PC-9 (cell line): ENCODE data around the gene ANO1. TPM values are rescaled to one million over a fixed set of nuclear protein-coding genes. Genes with fewer than 3 reads are reported as not detected.

Experiments
- BruUV-seq: library from RNA; stranded (reverse); fragments of 400-500 nt; replicated peaks from 2 replicates; lab custom pipeline; 2021; lab: Mats Ljungman, UMichigan
- CTCF ChIA-PET: fragments of 300-600 bp; sonication (Branson Sonifier 250); formaldehyde crosslinking; loops from one replicate; lab custom pipeline; 2022; ENCODE audit warnings: antibody characterized with exemption; lab: Charles Lee
- POLR2A ChIA-PET: fragments of 300-600 bp; sonication (Branson Sonifier 250); formaldehyde crosslinking; loops from one replicate; lab custom pipeline; 2022; ENCODE audit warnings: antibody characterized with exemption; ENCODE audit not compliant: unreplicated experiment; lab: Charles Lee
- DNase-seq, 2 experiments: peaks; one replicate each; pipeline versions ENCODE4 v3.0.0 to v3.0.0-alpha.2; 2015 to 2022; ENCODE audit warnings: mixed read lengths in 1 of 2
- H2AFZ ChIP-seq: fragments of 200-600 bp; sonication (generic); 2 replicates; pipeline ENCODE4 v1.8.1; 2017; ENCODE audit warnings: antibody characterized with exemption
- H3F3A ChIP-seq: fragments of 200-600 bp; sonication (generic); 2 replicates; pipeline ENCODE4 v1.8.1; 2017; ENCODE audit warnings: antibody characterized with exemption, mild to moderate bottlenecking, low read depth; ENCODE audit not compliant: insufficient read depth
- H3K27ac ChIP-seq: fragments of 200-600 bp; sonication (generic); 2 replicates; pipeline ENCODE4 v1.6.1; 2016; ENCODE audit warnings: mixed run types
- H3K27me3 ChIP-seq: fragments of 200-600 bp; sonication (generic); 2 replicates; pipeline ENCODE4 v1.6.1; 2016; ENCODE audit warnings: low read depth, mixed run types; ENCODE audit not compliant: insufficient read depth
- H3K36me3 ChIP-seq: fragments of 200-600 bp; sonication (generic); 2 replicates; pipeline ENCODE4 v1.6.1; 2016; ENCODE audit warnings: low read depth, mixed run types
- H3K4me1 ChIP-seq: fragments of 200-600 bp; sonication (generic); replicated peaks from 2 replicates; pipeline ENCODE4 v1.6.1; 2016; ENCODE audit warnings: mixed run types; ENCODE audit not compliant: insufficient read depth
- H3K4me2 ChIP-seq: fragments of 200-600 bp; sonication (generic); 2 replicates; pipeline ENCODE4 v1.6.1; 2017; ENCODE audit warnings: mixed run types
- H3K4me3 ChIP-seq: fragments of 200-600 bp; sonication (generic); 2 replicates; pipeline ENCODE4 v1.6.1; 2016; ENCODE audit warnings: mixed run types
- H3K79me2 ChIP-seq: fragments of 200-600 bp; sonication (generic); 2 replicates; pipeline ENCODE4 v1.6.1; 2017; ENCODE audit warnings: low read depth, mixed run types
- H3K9me2 ChIP-seq: fragments of 200-600 bp; sonication (generic); 2 replicates; pipeline ENCODE4 v1.8.1; 2017; ENCODE audit warnings: mild to moderate bottlenecking; ENCODE audit not compliant: insufficient read depth
- H3K9me3 ChIP-seq: fragments of 200-600 bp; sonication (generic); 2 replicates; pipeline ENCODE4 v1.8.1; 2016; ENCODE audit warnings: low read depth; ENCODE audit not compliant: insufficient read depth
- H4K20me1 ChIP-seq: fragments of 200-600 bp; sonication (generic); 2 replicates; pipeline ENCODE4 v1.8.1; 2017; ENCODE audit not compliant: insufficient read depth
- EZH2 ChIP-seq: fragments of 200-600 bp; sonication (generic); IDR thresholded peaks from 2 replicates; pipeline ENCODE4 v1.8.0; 2017; ENCODE audit warnings: antibody characterized with exemption, low read depth
- intact Hi-C: fragments of 100-400 bp; cut with micrococcal nuclease; formaldehyde crosslinking; loops from one replicate; pipeline ENCODE4 v1.10.0; 2022; ENCODE audit not compliant: unreplicated experiment
- total RNA-seq: library from RNA; stranded (reverse); gene quantifications from 2 replicates; pipeline ENCODE4 v1.2.3, GENCODE V29; 2021
- TF ChIP-seq, protein P1 (sequence below): fragments of 200-600 bp; sonication (generic); conservative IDR thresholded peaks from 2 replicates; pipeline ENCODE4 v1.6.1; 2017; ENCODE audit warnings: mixed run types, antibody characterized with exemption, mild to moderate bottlenecking, moderate library complexity

ANO1 gene
- total RNA-seq, 1 experiment from 2014 or later, result 107 TPM

DNA sequence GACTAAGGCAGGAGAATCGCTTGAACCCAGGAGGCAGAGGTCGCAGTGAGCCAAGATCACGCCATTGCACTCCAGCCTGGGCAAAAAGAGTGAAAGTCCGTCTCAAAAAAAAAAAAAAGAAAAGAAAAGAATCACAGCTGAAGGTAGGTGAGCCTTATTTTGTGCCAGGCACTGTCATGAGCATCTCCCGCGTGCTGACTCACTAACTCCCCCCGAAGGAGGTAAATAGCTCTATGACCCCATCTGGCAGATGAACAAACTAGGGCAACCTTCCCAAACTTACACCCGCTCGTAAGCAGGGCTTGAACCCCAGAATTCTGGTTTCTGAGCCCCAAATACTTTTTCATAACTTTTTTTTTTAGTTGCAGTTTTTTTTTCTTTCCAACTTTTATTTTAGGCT lies 60.3 kb downstream of the ANO1 start:
- intact Hi-C loops, result no loop called here
- Histone ChIP-seq H3K36me3 (peaks cover 53% of the 10 kb centered on the region), H3K4me1 (peaks cover 33% of the 10 kb centered on the region), H3F3A (peaks cover 92% of the 10 kb centered on the region), H4K20me1 (peaks cover 42% of the 10 kb centered on the region), H3K4me3 (no peak overlapping the region), H3K27me3 (no peaks in the 10 kb centered on the region), H2AFZ (no peak overlapping the region), H3K79me2 (no peaks in the 10 kb centered on the region), H3K4me2 (no peak overlapping the region), H3K9me2 (no peaks in the 10 kb centered on the region), H3K9me3 (no peaks in the 10 kb centered on the region), H3K27ac (no peak overlapping the region)
- TF ChIP-seq, protein P1, sequence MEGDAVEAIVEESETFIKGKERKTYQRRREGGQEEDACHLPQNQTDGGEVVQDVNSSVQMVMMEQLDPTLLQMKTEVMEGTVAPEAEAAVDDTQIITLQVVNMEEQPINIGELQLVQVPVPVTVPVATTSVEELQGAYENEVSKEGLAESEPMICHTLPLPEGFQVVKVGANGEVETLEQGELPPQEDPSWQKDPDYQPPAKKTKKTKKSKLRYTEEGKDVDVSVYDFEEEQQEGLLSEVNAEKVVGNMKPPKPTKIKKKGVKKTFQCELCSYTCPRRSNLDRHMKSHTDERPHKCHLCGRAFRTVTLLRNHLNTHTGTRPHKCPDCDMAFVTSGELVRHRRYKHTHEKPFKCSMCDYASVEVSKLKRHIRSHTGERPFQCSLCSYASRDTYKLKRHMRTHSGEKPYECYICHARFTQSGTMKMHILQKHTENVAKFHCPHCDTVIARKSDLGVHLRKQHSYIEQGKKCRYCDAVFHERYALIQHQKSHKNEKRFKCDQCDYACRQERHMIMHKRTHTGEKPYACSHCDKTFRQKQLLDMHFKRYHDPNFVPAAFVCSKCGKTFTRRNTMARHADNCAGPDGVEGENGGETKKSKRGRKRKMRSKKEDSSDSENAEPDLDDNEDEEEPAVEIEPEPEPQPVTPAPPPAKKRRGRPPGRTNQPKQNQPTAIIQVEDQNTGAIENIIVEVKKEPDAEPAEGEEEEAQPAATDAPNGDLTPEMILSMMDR, result no peak
- no peak for TF ChIP-seq EZH2
- no peak for DNase-seq
- CTCF ChIA-PET, result no interaction called here
- no TSS peak for BruUV-seq
- POLR2A ChIA-PET, result no interaction called here

DNA sequence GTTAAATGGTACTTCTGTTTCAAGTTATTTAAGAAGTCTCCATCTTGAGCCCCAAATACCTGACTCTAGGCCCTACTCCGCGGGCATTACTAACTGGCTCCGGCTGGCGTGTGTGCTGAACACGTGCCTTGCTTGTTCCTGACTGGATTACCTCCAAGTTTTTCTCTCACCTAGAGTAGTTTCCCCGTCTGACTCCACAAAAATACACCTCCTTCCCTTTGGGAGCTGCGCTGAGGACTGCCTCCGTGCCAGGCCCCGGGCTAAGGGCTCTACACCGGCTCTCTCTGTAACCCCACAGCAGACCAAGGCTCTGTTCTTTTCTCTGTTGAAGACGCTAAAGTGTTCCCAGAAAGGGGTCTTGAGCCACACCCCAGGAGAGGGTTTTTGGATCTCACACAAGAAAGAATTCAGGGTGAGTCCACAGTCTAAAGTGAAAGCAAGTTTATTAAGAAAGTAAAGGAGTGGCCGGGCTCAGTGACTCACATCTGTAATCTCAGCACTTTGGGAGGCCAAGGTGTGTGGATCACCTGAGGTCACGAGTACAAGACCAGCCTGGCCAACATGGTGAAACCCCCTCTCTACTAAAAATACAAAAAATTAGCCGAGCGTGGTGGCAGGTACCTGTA lies 61.8 kb downstream of the ANO1 start:
- peaks cover 33% of the 10 kb centered on the region for H3K4me1 ChIP-seq
- H3K79me2 ChIP-seq, result no peaks in the 10 kb centered on the region
- H2AFZ ChIP-seq, result no peak overlapping the region
- H3K9me3 ChIP-seq, result no peaks in the 10 kb centered on the region
- H3K36me3 ChIP-seq, result peaks cover 51% of the 10 kb centered on the region
- POLR2A ChIA-PET, result interaction anchor here (0.7 kb wide), 1 partner anchor 1797 kb away, joined by 5 read pairs; no protein-coding TSS in a partner anchor
- TSS peak; percentile 44 for BruUV-seq
- DNase-seq, result peak; percentile 51 to 55
- 0 out of 2 replicates have a peak overlapping the region, but pooled peaks have one; percentile 27 for H3K4me2 ChIP-seq
- intact Hi-C loops, result loop anchor here (5.0 kb wide), 2 partner anchors 193 to 223 kb away; no protein-coding TSS in a partner anchor
- CTCF ChIA-PET, result interaction anchor here (0.6 kb wide), 1 partner anchor 191 kb away, joined by 3 read pairs; no protein-coding TSS in a partner anchor
- TF ChIP-seq EZH2, result no peak
- TF ChIP-seq, protein P1, result no peak
- no peaks in the 10 kb centered on the region for H3K27me3 ChIP-seq
- H4K20me1 ChIP-seq, result peaks cover 39% of the 10 kb centered on the region
- peaks cover 96% of the 10 kb centered on the region for H3F3A ChIP-seq
- H3K4me3 ChIP-seq, result no peak overlapping the region
- H3K9me2 ChIP-seq, result no peaks in the 10 kb centered on the region
- H3K27ac ChIP-seq, result peak overlapping the region; percentile 57

DNA sequence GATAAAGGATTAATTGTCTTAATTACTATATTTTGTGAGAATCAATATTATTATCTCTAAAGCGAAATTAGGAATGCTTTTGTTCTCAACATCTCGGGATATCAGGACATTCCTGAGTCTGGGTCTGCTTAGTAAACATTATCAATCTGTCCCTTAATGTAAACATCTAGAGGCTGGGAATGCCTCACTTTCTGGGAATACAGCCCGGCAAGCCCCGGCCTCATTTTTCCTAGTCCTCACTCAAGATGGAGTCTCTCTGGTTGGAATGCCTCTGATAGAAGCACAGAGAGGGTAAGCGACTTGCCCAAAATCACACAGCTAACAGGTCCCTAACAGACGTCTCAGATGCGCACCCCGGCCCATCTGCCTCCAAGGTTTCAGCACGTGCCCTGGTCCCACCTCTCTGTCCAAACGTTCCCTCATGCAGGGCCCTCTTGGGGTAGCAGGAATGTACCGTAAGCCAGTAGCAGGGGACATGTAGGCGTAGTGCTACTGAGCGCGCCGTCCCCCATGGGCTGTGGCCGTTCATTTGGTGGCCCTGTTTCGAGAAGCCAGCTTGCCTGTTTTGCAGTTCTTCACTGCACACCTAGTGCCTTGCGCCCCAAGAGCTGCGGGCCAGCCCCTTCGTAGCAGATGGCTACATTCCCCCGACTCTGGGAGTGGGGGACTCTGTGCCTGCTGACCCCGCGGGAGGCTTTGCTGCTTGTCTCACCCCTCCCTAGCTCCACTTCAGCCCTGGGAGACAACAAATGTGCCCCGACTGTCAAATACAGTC lies 62.8 kb downstream of the ANO1 start:
- CTCF ChIA-PET, result no interaction called here
- DNase-seq, result no peak

More for the DNA sequence above, 62.8 kb downstream of the ANO1 start:
- Histone ChIP-seq H2AFZ (no peak overlapping the region), H3K9me3 (no peaks in the 10 kb centered on the region), H3K4me3 (no peak overlapping the region), H3K9me2 (no peaks in the 10 kb centered on the region), H3K27ac (peak overlapping the region; percentile 57; the same call in 1 of the 2 replicates), H3F3A (peaks cover 96% of the 10 kb centered on the region), H3K4me1 (peaks cover 33% of the 10 kb centered on the region), H3K79me2 (no peaks in the 10 kb centered on the region), H3K4me2 (no peak overlapping the region), H4K20me1 (peaks cover 42% of the 10 kb centered on the region), H3K27me3 (no peaks in the 10 kb centered on the region), H3K36me3 (peaks cover 51% of the 10 kb centered on the region)
- TF ChIP-seq EZH2, result no peak
- TF ChIP-seq, protein P1, result no peak
- no TSS peak for BruUV-seq
- intact Hi-C loops, result loop anchor here (5.0 kb wide), 2 partner anchors 194 to 224 kb away; no protein-coding TSS in a partner anchor
- POLR2A ChIA-PET, result no interaction called here
